ENCODE results near the gene SLAMF6.
"Not testable (repeated sequence)": the region's sequence is repeated elsewhere in the genome, so short reads cannot be mapped to it uniquely, and the experiment has no call there.

The SLAMF6 gene

GRCh38 chr1:160517519-160517918, 5.5 kb downstream of the SLAMF6 start:
- peaks cover 45% of the 10 kb centered on the region for H3K36me3 Mint-ChIP-seq
- not testable (repeated sequence) for H3K4me3 Mint-ChIP-seq; ATAC-seq (ENCODE audit: low read depth); H3K27me3 Mint-ChIP-seq; DNase-seq (ENCODE audit: low spot score in 2 of 2); H3K9me3 Mint-ChIP-seq; H3K27ac Mint-ChIP-seq
- H3K4me1 Mint-ChIP-seq = peaks cover 80% of the 10 kb centered on the region

- DNase-seq (ENCODE audit: low spot score in 2 of 2); H3K9me3 Mint-ChIP-seq; ATAC-seq (ENCODE audit: low read depth); H3K27me3 Mint-ChIP-seq: not testable (repeated sequence)
- Mint-ChIP-seq H3K4me3 (peak overlapping the region; percentile 75), H3K27ac (peak overlapping the region; percentile 69), H3K4me1 (peaks cover 68% of the 10 kb centered on the region), H3K36me3 (peaks cover 51% of the 10 kb centered on the region)
Measured at GRCh38 chr1:160515908-160516307, 7.1 kb downstream of the SLAMF6 start.

GRCh38 chr1:160504651-160505050, 18.4 kb downstream of the SLAMF6 start:
- Mint-ChIP-seq H3K27me3 (no peaks in the 10 kb centered on the region), H3K9me3 (peaks cover 16% of the 10 kb centered on the region), H3K27ac (no peak overlapping the region), H3K4me3 (no peak overlapping the region), H3K4me1 (peaks cover 43% of the 10 kb centered on the region), H3K36me3 (peaks cover 69% of the 10 kb centered on the region)
- ATAC-seq (ENCODE audit: low read depth) = no peak
- DNase-seq (ENCODE audit: low spot score in 2 of 2) = no peak

- no peaks in the 10 kb centered on the region for H3K27me3 Mint-ChIP-seq
- peak overlapping the region; percentile 58 for H3K27ac Mint-ChIP-seq
- ATAC-seq (ENCODE audit: low read depth) (no peak), DNase-seq (ENCODE audit: low spot score in 2 of 2) (no peak)
- no peak overlapping the region for H3K4me3 Mint-ChIP-seq
- H3K36me3 Mint-ChIP-seq = peaks cover 67% of the 10 kb centered on the region
- H3K9me3 Mint-ChIP-seq = peaks cover 16% of the 10 kb centered on the region
- peaks cover 43% of the 10 kb centered on the region for H3K4me1 Mint-ChIP-seq
Measured at GRCh38 chr1:160503087-160503486, 20.0 kb downstream of the SLAMF6 start.

- H3K4me1 Mint-ChIP-seq = peaks cover 42% of the 10 kb centered on the region
- ATAC-seq (ENCODE audit: low read depth) (no peak), DNase-seq (ENCODE audit: low spot score in 2 of 2) (no peak)
- H3K36me3 Mint-ChIP-seq = peaks cover 53% of the 10 kb centered on the region
- H3K9me3 Mint-ChIP-seq = peaks cover 2% of the 10 kb centered on the region
- no peaks in the 10 kb centered on the region for H3K27me3 Mint-ChIP-seq
- H3K4me3 Mint-ChIP-seq = no peak overlapping the region
- peak overlapping the region; percentile 64 for H3K27ac Mint-ChIP-seq
Measured at GRCh38 chr1:160500321-160500990, 22.6 kb downstream of the SLAMF6 start.

- peaks cover 39% of the 10 kb centered on the region for H3K4me1 Mint-ChIP-seq
- H3K4me3 Mint-ChIP-seq = no peak overlapping the region
- no peak for ATAC-seq (ENCODE audit: low read depth)
- H3K36me3 Mint-ChIP-seq = peaks cover 55% of the 10 kb centered on the region
- peak overlapping the region; percentile 64 for H3K27ac Mint-ChIP-seq
- no peaks in the 10 kb centered on the region for H3K27me3 Mint-ChIP-seq
- DNase-seq (ENCODE audit: low spot score in 2 of 2) = no peak
- H3K9me3 Mint-ChIP-seq = peaks cover 2% of the 10 kb centered on the region
Measured at GRCh38 chr1:160499631-160500030, 23.4 kb downstream of the SLAMF6 start.

GRCh38 chr1:160498301-160499065, 24.6 kb downstream of the SLAMF6 start:
- Mint-ChIP-seq H3K36me3 (peaks cover 48% of the 10 kb centered on the region), H3K4me1 (peaks cover 36% of the 10 kb centered on the region)
- H3K9me3 Mint-ChIP-seq; DNase-seq (ENCODE audit: low spot score in 2 of 2); H3K27me3 Mint-ChIP-seq; H3K27ac Mint-ChIP-seq; H3K4me3 Mint-ChIP-seq; ATAC-seq (ENCODE audit: low read depth): not testable (repeated sequence)

- peaks cover 34% of the 10 kb centered on the region for H3K36me3 Mint-ChIP-seq
- DNase-seq (ENCODE audit: low spot score in 2 of 2) (no peak), ATAC-seq (ENCODE audit: low read depth) (no peak)
- peaks cover 21% of the 10 kb centered on the region for H3K4me1 Mint-ChIP-seq
- no peak overlapping the region for H3K4me3 Mint-ChIP-seq
- H3K27ac Mint-ChIP-seq = no peak overlapping the region
- peaks cover 2% of the 10 kb centered on the region for H3K9me3 Mint-ChIP-seq
- H3K27me3 Mint-ChIP-seq = no peaks in the 10 kb centered on the region
Measured at GRCh38 chr1:160496334-160496733, 26.7 kb downstream of the SLAMF6 start.

GRCh38 chr1:160494620-160495019, 28.4 kb downstream of the SLAMF6 start:
- no peak for ATAC-seq (ENCODE audit: low read depth)
- Mint-ChIP-seq H3K4me3 (no peak overlapping the region), H3K9me3 (peaks cover 2% of the 10 kb centered on the region), H3K4me1 (peaks cover 27% of the 10 kb centered on the region), H3K27ac (no peak overlapping the region), H3K36me3 (peaks cover 42% of the 10 kb centered on the region), H3K27me3 (no peaks in the 10 kb centered on the region)
- DNase-seq (ENCODE audit: low spot score in 2 of 2) = no peak

- no peaks in the 10 kb centered on the region for H3K27me3 Mint-ChIP-seq
- ATAC-seq (ENCODE audit: low read depth) = no peak
- H3K36me3 Mint-ChIP-seq = peaks cover 39% of the 10 kb centered on the region
Measured at GRCh38 chr1:160492617-160493016, 30.4 kb downstream of the SLAMF6 start.

GRCh38 chr1:160491981-160492380, 31.1 kb downstream of the SLAMF6 start:
- no peak for ATAC-seq (ENCODE audit: low read depth)
- Mint-ChIP-seq H3K9me3 (no peaks in the 10 kb centered on the region), H3K4me1 (peaks cover 40% of the 10 kb centered on the region), H3K36me3 (peaks cover 39% of the 10 kb centered on the region), H3K4me3 (no peak overlapping the region), H3K27me3 (no peaks in the 10 kb centered on the region), H3K27ac (no peak overlapping the region)
- no peak for DNase-seq (ENCODE audit: low spot score in 2 of 2)

More at GRCh38 chr1:160492617-160493016, 30.4 kb downstream of the SLAMF6 start:
- Mint-ChIP-seq H3K4me3 (no peak overlapping the region), H3K27ac (no peak overlapping the region), H3K9me3 (no peaks in the 10 kb centered on the region), H3K4me1 (peaks cover 40% of the 10 kb centered on the region)
- no peak for DNase-seq (ENCODE audit: low spot score in 2 of 2)

GRCh38 chr1:160491017-160491416, 32.0 kb downstream of the SLAMF6 start:
- DNase-seq (ENCODE audit: low spot score in 2 of 2) (no peak), ATAC-seq (ENCODE audit: low read depth) (no peak)
- peaks cover 46% of the 10 kb centered on the region for H3K4me1 Mint-ChIP-seq
- no peaks in the 10 kb centered on the region for H3K27me3 Mint-ChIP-seq
- no peak overlapping the region for H3K4me3 Mint-ChIP-seq
- H3K27ac Mint-ChIP-seq = no peak overlapping the region
- no peaks in the 10 kb centered on the region for H3K9me3 Mint-ChIP-seq
- peaks cover 45% of the 10 kb centered on the region for H3K36me3 Mint-ChIP-seq

GRCh38 chr1:160489513-160490261, 33.4 kb downstream of the SLAMF6 start:
- peaks cover 49% of the 10 kb centered on the region for H3K4me1 Mint-ChIP-seq
- H3K27ac Mint-ChIP-seq = no peak overlapping the region
- peaks cover 5% of the 10 kb centered on the region for H3K9me3 Mint-ChIP-seq
- no peaks in the 10 kb centered on the region for H3K27me3 Mint-ChIP-seq
- peak in 1 of 2 donors; percentile 14 for DNase-seq (ENCODE audit: low spot score in 2 of 2)
- peaks cover 43% of the 10 kb centered on the region for H3K36me3 Mint-ChIP-seq
- peak overlapping the region; percentile 12 for H3K4me3 Mint-ChIP-seq
- ATAC-seq (ENCODE audit: low read depth) = peak; percentile 73
